Measurements from ENCODE around the gene GAB1. TPM values are rescaled to one million over a fixed set of nuclear protein-coding genes. Genes with fewer than 3 reads are reported as not detected.
A peak's percentile ranks its signal among the peaks of the same experiment; 100 is the strongest.

The GAB1 gene
- total RNA-seq, 1 experiment from 2014 or later = 15.3 TPM

GRCh38 chr4:143406523-143406922, 69.8 kb downstream of the GAB1 start:
- Mint-ChIP-seq H3K36me3 (ENCODE audit: insufficient read depth in 1 of 3, low read depth in 3 of 3) (no peaks in the 10 kb centered on the region), H3K9me3 (no peaks in the 10 kb centered on the region), H3K4me1 (peaks cover 4 to 13% of the 10 kb centered on the region in 2 experiments; a peak in 3 of 4 replicates), H3K4me3 (no peak overlapping the region), H3K27ac (peak overlapping the region in 1 of 3 experiments; percentile 6; a peak in 1 of 7 replicates), H3K27me3 (ENCODE audit: low read depth) (no peaks in the 10 kb centered on the region)
- no peak for TF ChIP-seq CTCF (conservative IDR thresholded peaks at IDR 0.05)
- Histone ChIP-seq H3K27me3 (ENCODE audit: insufficient read depth, low read length) (no peaks in the 10 kb centered on the region), H3K23me2 (ENCODE audit: insufficient read length, low read depth, low read length, poor library complexity, severe bottlenecking) (no peaks in the 10 kb centered on the region), H2BK12ac (ENCODE audit: insufficient read length, low read depth, low read length) (no peak overlapping the region), H3K27ac (ENCODE audit: insufficient read length, low read depth, low read length) (no peak overlapping the region), H2AK5ac (ENCODE audit: insufficient read length, low read length) (no peak overlapping the region), H4K20me1 (ENCODE audit: control insufficient read depth, insufficient read depth, insufficient read length) (no peaks in the 10 kb centered on the region), H3K9ac (ENCODE audit: extremely low read depth, insufficient read length, low read length) (no peak overlapping the region), H3T11ph (ENCODE audit: low read length) (peak overlapping the region; percentile 76), H3K79me2 (ENCODE audit: insufficient read depth, low read length) (no peaks in the 10 kb centered on the region), H2BK15ac (ENCODE audit: low read depth, low read length) (no peak overlapping the region), H3K4me1 (ENCODE audit: insufficient read depth, low read length) (no peaks in the 10 kb centered on the region), H4K8ac (replicated peaks; ENCODE audit: insufficient read length, low read depth, low read length) (no peak overlapping the region), H3K56ac (ENCODE audit: insufficient read length, low read depth, low read length) (no peak overlapping the region), H3K14ac (ENCODE audit: insufficient read depth, low read length) (no peak overlapping the region), H3K4me2 (ENCODE audit: insufficient read depth, insufficient read length, low read length) (no peak overlapping the region), H3K18ac (ENCODE audit: insufficient read length, low read depth, low read length) (no peak overlapping the region), H3K23ac (ENCODE audit: insufficient read length, low read depth, low read length) (no peak overlapping the region), H3K79me1 (ENCODE audit: insufficient read depth, low read depth, low read length, poor library complexity, severe bottlenecking) (peaks cover 3% of the 10 kb centered on the region), H2BK20ac (ENCODE audit: low read depth, low read length, poor library complexity, severe bottlenecking) (no peak overlapping the region), H2AFZ (ENCODE audit: low read length) (no peak overlapping the region), H4K5ac (ENCODE audit: insufficient read length, low read depth, low read length) (no peak overlapping the region), H4K91ac (ENCODE audit: insufficient read length, low read depth, low read length) (no peak overlapping the region), H2BK5ac (ENCODE audit: insufficient read length, low read length) (no peak overlapping the region), H3K4ac (ENCODE audit: low read depth, low read length) (no peak overlapping the region), H3K9me3 (ENCODE audit: control insufficient read depth, low read depth, low read length) (no peaks in the 10 kb centered on the region), H2BK120ac (ENCODE audit: low read depth, low read length, poor library complexity, severe bottlenecking) (no peak overlapping the region)
- DNase-seq = no peak
- WGBS (ENCODE audit: extremely low coverage, insufficient read length, low lambda C conversion rate) = no CpG with 5 or more reads among the region's 3 CpGs
